Fibroblast of peridontal ligament (primary cell): Measurements from ENCODE around the gene GYG1.
"Not testable (repeated sequence)": the region's sequence is repeated elsewhere in the genome, so short reads cannot be mapped to it uniquely, and the experiment has no call there.

Source experiments
- DNase-seq: peaks from one replicate; pipeline ENCODE4 v3.0.0-alpha.2; 2010; ENCODE audit errors: extremely low read depth

The GYG1 gene

GRCh38 chr3:148987551-148987950 is 3.8 kb upstream of the GYG1 start:
- not testable (repeated sequence) for DNase-seq

GRCh38 chr3:148990236-148990635 is 1.1 kb upstream of the GYG1 start:
- DNase-seq = no peak

GRCh38 chr3:148992027-148992634 is 791 bp downstream of the GYG1 start:
- peak; percentile 33 for DNase-seq

GRCh38 chr3:148992635-148993255 is 1.4 kb downstream of the GYG1 start:
- no peak for DNase-seq

DNA sequence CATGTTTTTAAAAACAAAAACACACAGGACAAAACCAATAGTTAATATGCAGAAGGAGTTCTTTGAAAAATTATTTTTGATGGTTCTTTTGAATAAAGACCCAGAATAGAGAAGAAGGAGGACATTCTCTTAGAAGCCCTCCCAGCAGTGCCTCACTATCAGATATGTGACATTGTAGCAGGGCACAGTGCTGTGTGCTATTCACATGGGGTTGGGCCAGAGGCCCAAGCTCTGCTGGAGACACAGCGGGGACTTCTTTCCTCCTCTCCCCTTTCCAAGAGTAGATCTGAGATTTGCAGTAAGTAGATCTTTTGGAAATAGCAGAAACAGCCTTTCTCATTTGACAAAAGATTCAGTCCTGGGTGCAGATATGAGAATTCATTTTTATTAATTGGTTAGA is 6.3 kb downstream of the GYG1 start:
- DNase-seq = no peak

DNA sequence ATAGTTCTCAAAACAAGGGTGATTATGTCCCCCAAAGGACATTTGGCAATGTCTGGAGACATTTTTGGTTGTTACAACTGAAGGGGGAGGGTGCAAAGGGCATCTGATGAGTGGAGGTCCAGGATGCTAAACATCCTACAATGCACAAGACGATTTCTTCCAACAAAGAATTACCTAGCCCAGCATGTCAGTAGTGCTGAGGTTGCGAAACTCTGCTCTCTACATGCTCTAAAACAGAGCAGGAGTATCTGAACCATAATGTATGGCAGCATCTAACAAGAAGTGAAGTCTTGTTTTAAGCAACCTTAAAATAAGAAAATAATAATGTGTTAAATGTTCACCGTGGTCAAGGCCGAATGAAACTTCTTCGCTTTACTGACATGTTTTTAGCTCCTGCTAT is 7.0 kb downstream of the GYG1 start:
- DNase-seq = peak; percentile 26

DNA sequence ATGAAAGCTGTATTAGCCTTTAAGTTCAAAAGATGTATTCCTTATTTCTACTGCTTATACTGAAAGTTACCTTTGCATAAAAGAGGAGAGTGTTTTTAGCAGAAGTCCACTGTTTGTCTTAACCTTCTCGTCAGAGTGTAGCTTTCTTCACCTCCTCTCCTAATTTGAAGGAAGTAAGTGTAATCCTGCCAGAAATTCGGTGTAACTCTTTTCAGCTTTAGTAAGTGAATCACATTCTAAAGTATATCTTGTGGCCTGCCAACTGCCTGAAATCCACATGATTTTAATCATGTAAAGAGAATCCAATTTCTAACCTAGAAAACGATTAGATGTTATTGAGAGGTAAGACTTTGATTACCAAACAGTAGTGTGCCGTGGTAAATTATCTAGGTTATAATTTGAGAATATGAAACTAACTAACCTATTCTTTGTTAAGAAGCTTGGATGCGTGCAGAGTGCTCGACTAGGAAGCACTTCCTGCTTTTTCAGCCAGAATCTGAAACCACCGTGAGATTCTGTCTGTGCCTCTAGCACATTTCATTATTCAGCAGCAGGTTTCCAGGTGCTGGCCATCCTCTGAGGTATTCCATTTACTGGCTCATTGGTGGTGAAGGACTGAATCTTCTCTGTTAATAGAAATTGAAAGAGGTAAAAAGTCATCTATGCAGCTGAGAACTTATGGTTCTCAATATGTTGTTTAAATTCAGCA is 7.5 kb downstream of the GYG1 start:
- peak; percentile 51 for DNase-seq

DNA sequence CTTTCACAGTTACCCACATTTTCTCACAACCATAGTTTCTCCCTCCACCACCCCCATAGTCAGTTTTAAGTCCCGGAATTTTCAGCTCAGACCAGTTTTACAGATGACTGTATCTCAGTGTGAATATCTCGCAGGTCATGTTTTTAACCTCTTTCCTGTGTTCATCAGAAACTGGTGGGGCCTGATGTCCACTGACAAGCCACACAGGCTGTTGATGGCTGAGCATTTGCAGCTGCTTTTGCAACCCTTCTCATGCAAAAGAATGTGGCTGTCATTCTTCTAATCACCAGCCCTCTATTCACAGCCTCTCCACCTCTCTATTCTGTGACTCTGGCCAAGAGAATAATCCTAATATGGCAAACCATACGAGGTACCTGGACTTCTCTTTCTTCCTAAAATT is 8.5 kb downstream of the GYG1 start:
- no peak for DNase-seq

- DNase-seq = no peak
Measured at GRCh38 chr3:149000206-149000745, 8.9 kb downstream of the GYG1 start.

DNA sequence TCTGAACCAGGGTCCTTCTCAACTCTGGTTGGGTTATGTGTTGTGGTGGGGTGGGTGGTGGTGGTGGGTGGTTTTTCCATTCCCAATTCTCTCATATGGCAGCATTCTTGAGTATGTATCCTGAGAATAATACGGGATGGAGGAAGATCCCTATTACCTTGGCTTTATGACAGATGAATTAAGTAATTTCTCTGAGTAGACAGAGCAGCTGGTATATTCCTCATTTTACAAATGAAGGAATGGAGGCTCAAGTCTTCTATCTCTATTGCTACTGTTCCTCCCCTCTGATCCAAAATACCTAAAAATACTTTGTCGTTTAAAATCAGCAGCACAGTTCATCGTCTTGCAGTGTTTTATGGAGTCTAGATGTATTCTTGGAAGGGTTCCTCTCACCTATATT is 10.4 kb downstream of the GYG1 start:
- no peak for DNase-seq

DNA sequence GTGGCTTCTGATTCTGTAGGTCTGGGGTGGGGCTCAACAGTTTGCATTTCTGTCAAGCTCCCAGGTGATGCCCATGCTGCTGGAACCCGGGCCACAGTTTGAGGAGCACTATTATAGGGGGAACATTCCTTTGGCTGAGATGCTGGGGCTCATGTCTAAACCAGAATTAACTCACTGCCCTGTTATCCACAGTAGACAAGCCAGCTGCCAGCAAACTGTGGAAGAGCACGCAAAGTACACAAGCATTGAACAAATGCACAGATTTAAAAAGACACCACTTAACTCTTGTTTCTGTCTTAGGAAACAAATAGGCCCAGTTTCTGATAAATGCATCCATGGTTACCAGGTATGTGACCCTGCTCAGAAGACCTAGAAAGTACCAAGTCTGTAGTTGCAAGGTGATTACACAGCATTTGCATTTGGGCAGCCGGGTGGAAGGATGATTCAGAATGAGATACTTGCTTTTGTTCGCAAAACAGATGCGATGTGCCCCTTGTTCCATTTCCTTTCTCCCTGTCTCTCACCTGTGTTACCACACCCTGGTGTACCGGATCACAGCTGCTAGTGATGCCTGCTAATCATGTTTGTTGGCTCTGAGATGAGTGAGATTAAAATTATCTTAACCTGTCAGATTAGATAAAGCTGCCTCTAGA is 12.4 kb downstream of the GYG1 start:
- no peak for DNase-seq

GRCh38 chr3:149004622-149005021 is 13.3 kb downstream of the GYG1 start:
- peak; percentile 36 for DNase-seq

GRCh38 chr3:149005416-149005815 is 14.1 kb downstream of the GYG1 start:
- no peak for DNase-seq

GRCh38 chr3:149007567-149008257 is 16.4 kb downstream of the GYG1 start:
- DNase-seq = no peak

DNA sequence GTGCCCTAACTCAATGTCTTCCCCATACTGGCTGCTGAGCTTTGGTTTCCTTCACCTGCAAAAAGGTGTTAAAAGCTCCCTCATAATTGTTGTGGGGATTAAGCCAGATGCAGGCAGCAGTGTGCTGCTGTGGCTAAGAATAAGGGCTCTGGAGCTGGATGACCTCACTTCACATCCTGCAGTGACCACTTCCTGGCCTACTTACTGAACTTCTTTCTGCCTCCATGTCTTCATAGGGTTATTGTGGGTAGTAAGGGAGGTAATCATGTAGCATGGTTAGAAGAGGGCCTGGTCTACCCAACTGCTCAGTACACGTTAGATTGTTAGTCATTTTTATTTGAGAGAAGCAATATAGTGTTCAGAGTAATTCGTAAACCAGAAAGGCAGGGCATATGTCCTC is 18.4 kb downstream of the GYG1 start:
- DNase-seq = no peak

- no peak for DNase-seq
Measured at GRCh38 chr3:149010504-149010951, 19.2 kb downstream of the GYG1 start.

GRCh38 chr3:149010966-149011365 is 19.6 kb downstream of the GYG1 start:
- DNase-seq = no peak

GRCh38 chr3:149011676-149012075 is 20.3 kb downstream of the GYG1 start:
- DNase-seq = no peak

DNA sequence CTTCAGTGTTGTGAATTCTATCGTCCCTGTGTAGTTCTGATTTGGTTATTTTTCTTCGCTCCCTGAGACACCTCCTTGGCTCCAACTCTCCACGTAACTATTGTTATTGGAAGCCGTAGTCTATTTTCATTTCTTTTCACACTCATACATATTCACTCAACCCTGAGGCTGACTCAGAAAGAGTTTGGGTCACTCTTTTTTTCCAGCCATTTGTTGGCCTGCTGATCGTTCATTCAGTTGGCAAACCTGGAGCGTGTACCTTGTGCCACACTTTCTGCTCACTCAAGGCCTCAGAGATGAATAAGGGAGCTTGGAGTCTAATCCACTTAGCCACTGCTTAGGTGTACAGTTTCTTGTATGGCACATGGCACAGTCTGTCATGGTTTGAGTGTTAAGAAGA is 22.4 kb downstream of the GYG1 start:
- DNase-seq = no peak

- DNase-seq = no peak
Measured at GRCh38 chr3:149015393-149015792, 24.1 kb downstream of the GYG1 start.

DNA sequence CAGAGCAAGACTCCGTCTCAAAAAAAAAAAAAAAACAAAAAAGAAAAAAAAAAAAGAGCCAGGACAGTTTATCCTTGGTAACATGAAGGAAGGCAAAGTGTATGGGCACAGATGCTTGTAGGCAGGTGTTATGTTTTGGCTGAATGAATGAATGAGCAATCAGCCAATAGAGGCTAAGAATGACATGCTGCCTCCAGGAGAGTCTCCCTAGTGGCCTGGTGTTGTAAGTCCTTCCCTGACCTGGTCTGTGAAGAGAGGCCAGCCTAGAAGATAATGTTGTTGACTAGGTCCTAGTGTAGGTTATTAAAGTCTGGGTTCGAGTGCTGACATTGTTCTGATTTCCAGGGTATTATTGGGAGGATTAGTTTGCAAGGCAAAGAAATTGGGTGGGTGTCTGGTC is 24.9 kb downstream of the GYG1 start:
- DNase-seq = no peak
